Astrocyte (in vitro differentiated cells and primary cell): ENCODE results near the gene SPOCK2. TPM values are rescaled to one million over a fixed set of nuclear protein-coding genes. Genes with fewer than 3 reads are reported as not detected.

Experiments
- DNase-seq: peaks from one replicate; pipeline ENCODE4 v3.0.0-alpha.2; 2010; ENCODE audit warnings: low read depth
- FAIRE-seq: peaks from 2 replicates; lab custom pipeline; 2011; peaks lifted over from hg19 to GRCh38; lab: Jason Lieb, UNC
- H2AFZ ChIP-seq: 2 replicates; pipeline ENCODE4 v1.6.0; 2012; ENCODE audit warnings: low read depth, low read length, inconsistent platforms
- H3K27ac ChIP-seq: 2 replicates; pipeline ENCODE4 v1.5.1; 2011; ENCODE audit warnings: low read depth, low read length, inconsistent platforms
- H3K27me3 ChIP-seq: 2 replicates; pipeline ENCODE4 v1.6.0; 2011; ENCODE audit warnings: low read length, inconsistent platforms; ENCODE audit not compliant: insufficient read depth
- H3K36me3 ChIP-seq: 2 replicates; pipeline ENCODE4 v1.5.1; 2011; ENCODE audit warnings: low read length, inconsistent platforms; ENCODE audit not compliant: insufficient read depth
- H3K4me1 ChIP-seq: 2 replicates; pipeline ENCODE4 v1.5.1; 2011; ENCODE audit warnings: low read length, inconsistent platforms; ENCODE audit not compliant: insufficient read depth
- H3K4me2 ChIP-seq: 2 replicates; pipeline ENCODE4 v1.6.0; 2012; ENCODE audit warnings: low read length, inconsistent platforms
- H3K4me3 ChIP-seq: 2 replicates; pipeline ENCODE4 v1.5.1; 2011; ENCODE audit warnings: low read depth, mild to moderate bottlenecking, low read length, inconsistent platforms; ENCODE audit not compliant: insufficient read depth
- H3K79me2 ChIP-seq: 2 replicates; pipeline ENCODE4 v1.6.0; 2012; ENCODE audit warnings: mild to moderate bottlenecking, low read length, inconsistent platforms; ENCODE audit not compliant: insufficient read depth
- H3K9ac ChIP-seq: 2 replicates; pipeline ENCODE4 v1.6.0; 2012; ENCODE audit warnings: mild to moderate bottlenecking, low read length, inconsistent platforms
- H3K9me3 ChIP-seq: 2 replicates; pipeline ENCODE4 v1.5.1; 2012; ENCODE audit warnings: low read depth, mild to moderate bottlenecking, low read length, inconsistent platforms; ENCODE audit not compliant: insufficient read depth
- H4K20me1 ChIP-seq: 2 replicates; pipeline ENCODE4 v1.6.0; 2012; ENCODE audit warnings: low read length, inconsistent platforms; ENCODE audit not compliant: insufficient read depth
- H3K27ac Mint-ChIP-seq: one replicate; pipeline ENCODE4 v1.8.0; 2021; ENCODE audit warnings: mild to moderate bottlenecking, mixed read lengths; ENCODE audit not compliant: unreplicated experiment
- H3K27me3 Mint-ChIP-seq: one replicate; pipeline ENCODE4 v1.8.0; 2021; ENCODE audit warnings: low read depth, mixed read lengths; ENCODE audit not compliant: unreplicated experiment
- H3K36me3 Mint-ChIP-seq: one replicate; pipeline ENCODE4 v1.8.0; 2021; ENCODE audit warnings: low read depth, mixed read lengths; ENCODE audit not compliant: unreplicated experiment
- H3K4me1 Mint-ChIP-seq: one replicate; pipeline ENCODE4 v1.8.0; 2021; ENCODE audit warnings: low read depth, mixed read lengths; ENCODE audit not compliant: unreplicated experiment
- H3K4me3 Mint-ChIP-seq: one replicate; pipeline ENCODE4 v1.8.0; 2021; ENCODE audit warnings: mild to moderate bottlenecking, moderate library complexity, mixed read lengths; ENCODE audit not compliant: unreplicated experiment
- H3K9me3 Mint-ChIP-seq: one replicate; pipeline ENCODE4 v1.8.0; 2021; ENCODE audit warnings: mild to moderate bottlenecking, mixed read lengths; ENCODE audit not compliant: unreplicated experiment
- EZH2 ChIP-seq: IDR thresholded peaks from 2 replicates; pipeline ENCODE4 v1.6.1; 2012; ENCODE audit warnings: mild to moderate bottlenecking, low read length, inconsistent platforms; ENCODE audit not compliant: insufficient read depth
- total RNA-seq: library from RNA; stranded (reverse); gene quantifications from 2 replicates; pipeline ENCODE4 v1.2.1, GENCODE V29; 2021
- TF ChIP-seq, protein P1 (sequence below): IDR thresholded peaks from 2 replicates; pipeline ENCODE4 v1.5.1; 2011; ENCODE audit warnings: low read depth, mild to moderate bottlenecking, inconsistent platforms, low read length, moderate library complexity; ENCODE audit not compliant: insufficient read depth

The SPOCK2 gene
- total RNA-seq, 1 donor from 2014 or later = 0.89 TPM

DNA sequence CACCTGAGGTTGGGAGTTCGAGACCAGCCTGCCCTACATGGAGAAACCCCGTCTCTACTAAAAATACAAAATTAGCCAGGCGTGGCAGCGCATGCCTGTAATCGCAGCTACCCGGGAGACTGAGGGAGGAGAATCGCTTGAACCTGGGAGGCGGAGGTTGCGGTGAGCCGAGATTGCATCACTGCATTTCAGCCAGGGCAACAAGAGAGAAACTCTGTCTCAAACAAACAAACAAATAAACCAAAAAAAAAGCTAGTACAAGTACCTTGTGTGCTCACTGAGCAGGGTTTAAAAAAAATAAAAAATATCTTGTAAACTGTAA lies 11.2 kb upstream of the SPOCK2 start:
- no peak overlapping the region for H3K4me2 ChIP-seq
- DNase-seq (no peak), FAIRE-seq (no peak)
- no peaks in the 10 kb centered on the region for H3K9me3 ChIP-seq
- H3K9me3 Mint-ChIP-seq = no peaks in the 10 kb centered on the region
- peaks cover 31% of the 10 kb centered on the region for H3K4me1 Mint-ChIP-seq
- peaks cover 17% of the 10 kb centered on the region for H3K36me3 Mint-ChIP-seq
- peaks cover 3% of the 10 kb centered on the region for H3K36me3 ChIP-seq
- peaks cover 15% of the 10 kb centered on the region for H4K20me1 ChIP-seq
- no peak overlapping the region for H2AFZ ChIP-seq
- peaks cover 2% of the 10 kb centered on the region for H3K27me3 ChIP-seq
- H3K4me3 Mint-ChIP-seq = no peak overlapping the region
- TF ChIP-seq EZH2 = no peak
- TF ChIP-seq, protein P1, sequence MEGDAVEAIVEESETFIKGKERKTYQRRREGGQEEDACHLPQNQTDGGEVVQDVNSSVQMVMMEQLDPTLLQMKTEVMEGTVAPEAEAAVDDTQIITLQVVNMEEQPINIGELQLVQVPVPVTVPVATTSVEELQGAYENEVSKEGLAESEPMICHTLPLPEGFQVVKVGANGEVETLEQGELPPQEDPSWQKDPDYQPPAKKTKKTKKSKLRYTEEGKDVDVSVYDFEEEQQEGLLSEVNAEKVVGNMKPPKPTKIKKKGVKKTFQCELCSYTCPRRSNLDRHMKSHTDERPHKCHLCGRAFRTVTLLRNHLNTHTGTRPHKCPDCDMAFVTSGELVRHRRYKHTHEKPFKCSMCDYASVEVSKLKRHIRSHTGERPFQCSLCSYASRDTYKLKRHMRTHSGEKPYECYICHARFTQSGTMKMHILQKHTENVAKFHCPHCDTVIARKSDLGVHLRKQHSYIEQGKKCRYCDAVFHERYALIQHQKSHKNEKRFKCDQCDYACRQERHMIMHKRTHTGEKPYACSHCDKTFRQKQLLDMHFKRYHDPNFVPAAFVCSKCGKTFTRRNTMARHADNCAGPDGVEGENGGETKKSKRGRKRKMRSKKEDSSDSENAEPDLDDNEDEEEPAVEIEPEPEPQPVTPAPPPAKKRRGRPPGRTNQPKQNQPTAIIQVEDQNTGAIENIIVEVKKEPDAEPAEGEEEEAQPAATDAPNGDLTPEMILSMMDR = no peak
- H3K9ac ChIP-seq = no peak overlapping the region
- H3K4me3 ChIP-seq = no peak overlapping the region
- no peak overlapping the region for H3K27ac ChIP-seq
- H3K27me3 Mint-ChIP-seq = no peaks in the 10 kb centered on the region
- H3K4me1 ChIP-seq = peaks cover 26% of the 10 kb centered on the region
- no peak overlapping the region for H3K27ac Mint-ChIP-seq
- H3K79me2 ChIP-seq = no peaks in the 10 kb centered on the region

DNA sequence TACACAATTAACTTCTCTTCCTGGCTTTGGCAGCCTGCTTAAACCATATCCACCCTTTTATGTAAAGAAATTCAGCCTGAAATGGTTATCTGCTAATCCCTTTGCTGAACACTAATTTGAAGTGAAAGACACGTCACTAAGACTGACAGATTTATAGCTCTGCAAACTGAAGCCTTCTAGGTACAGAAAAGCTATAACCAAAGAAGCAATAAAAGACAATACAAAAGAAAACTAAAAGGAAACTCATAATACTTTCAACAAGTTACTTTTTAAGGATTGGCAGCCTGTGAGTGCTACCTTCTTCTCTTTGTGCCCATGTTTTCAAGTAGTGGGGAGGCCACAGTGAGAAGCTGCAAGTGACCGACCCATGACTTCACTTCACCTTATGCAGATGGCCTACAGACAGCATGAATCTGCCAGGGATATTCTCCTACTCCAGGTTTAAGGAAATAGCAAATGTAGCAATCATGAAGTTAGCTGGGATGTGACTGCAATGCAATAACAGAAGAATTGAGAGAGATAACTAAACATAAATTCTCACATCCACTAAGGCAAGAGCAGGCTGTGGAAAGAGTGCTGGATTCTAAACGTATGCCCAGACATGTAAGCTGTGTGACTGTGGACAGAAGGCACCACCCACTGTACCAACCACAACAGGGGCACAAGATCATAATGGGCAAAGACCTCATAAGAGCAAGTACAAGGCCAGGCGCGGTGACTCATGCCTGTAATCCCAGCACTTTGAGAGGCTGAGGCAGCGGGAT lies 10.7 kb upstream of the SPOCK2 start:
- peaks cover 15% of the 10 kb centered on the region for H4K20me1 ChIP-seq
- Mint-ChIP-seq H3K27ac (no peak overlapping the region), H3K4me3 (no peak overlapping the region), H3K4me1 (peaks cover 32% of the 10 kb centered on the region), H3K27me3 (no peaks in the 10 kb centered on the region), H3K36me3 (peaks cover 17% of the 10 kb centered on the region), H3K9me3 (no peaks in the 10 kb centered on the region)
- TF ChIP-seq EZH2 = no peak
- TF ChIP-seq, protein P1 = no peak
- no peak overlapping the region for H3K4me2 ChIP-seq
- no peak overlapping the region for H3K9ac ChIP-seq
- FAIRE-seq (no peak), DNase-seq (no peak)
- H3K27me3 ChIP-seq = peaks cover 7% of the 10 kb centered on the region
- no peaks in the 10 kb centered on the region for H3K79me2 ChIP-seq
- peaks cover 3% of the 10 kb centered on the region for H3K36me3 ChIP-seq
- peaks cover 26% of the 10 kb centered on the region for H3K4me1 ChIP-seq
- H3K27ac ChIP-seq = no peak overlapping the region
- no peaks in the 10 kb centered on the region for H3K9me3 ChIP-seq
- no peak overlapping the region for H3K4me3 ChIP-seq
- H2AFZ ChIP-seq = no peak overlapping the region

DNA sequence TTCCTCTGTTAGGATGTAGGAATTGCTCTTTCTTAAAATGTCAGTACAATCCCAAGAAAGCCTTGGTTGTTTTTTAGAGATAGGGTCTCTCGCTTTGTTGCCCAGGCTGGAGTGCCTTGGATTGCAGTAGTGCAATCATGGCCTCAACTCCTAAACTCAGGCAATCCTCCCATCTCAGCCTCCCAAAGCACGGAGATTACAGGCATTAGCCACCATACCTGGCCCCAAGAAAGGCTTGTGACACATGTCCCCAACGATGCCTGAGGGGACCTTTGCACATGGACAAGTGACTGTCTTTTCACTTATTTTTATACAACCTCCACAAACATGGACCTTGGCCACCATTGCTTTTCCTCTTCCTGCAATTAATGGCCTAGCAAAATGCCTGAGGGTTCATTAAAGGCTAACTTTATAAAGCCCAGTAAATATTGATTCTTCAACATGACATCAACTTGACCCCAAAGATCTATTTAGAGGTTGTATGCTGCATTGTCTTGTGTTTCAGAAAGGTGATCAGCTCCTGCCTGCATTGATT lies 10.0 kb upstream of the SPOCK2 start:
- Mint-ChIP-seq H3K4me3 (no peak overlapping the region), H3K27me3 (no peaks in the 10 kb centered on the region), H3K9me3 (no peaks in the 10 kb centered on the region), H3K4me1 (peaks cover 32% of the 10 kb centered on the region), H3K36me3 (peaks cover 14% of the 10 kb centered on the region), H3K27ac (no peak overlapping the region)
- H3K36me3 ChIP-seq = peaks cover 3% of the 10 kb centered on the region
- TF ChIP-seq, protein P1 = no peak
- no peak for TF ChIP-seq EZH2
- no peak overlapping the region for H3K27ac ChIP-seq
- peaks cover 10% of the 10 kb centered on the region for H3K27me3 ChIP-seq
- no peak for DNase-seq
- peak overlapping the region; percentile 23 for H3K4me2 ChIP-seq
- no peak overlapping the region for H3K9ac ChIP-seq
- H3K4me1 ChIP-seq = peaks cover 26% of the 10 kb centered on the region
- no peak for FAIRE-seq
- no peak overlapping the region for H2AFZ ChIP-seq
- H3K4me3 ChIP-seq = no peak overlapping the region
- no peaks in the 10 kb centered on the region for H3K79me2 ChIP-seq
- peaks cover 15% of the 10 kb centered on the region for H4K20me1 ChIP-seq
- no peaks in the 10 kb centered on the region for H3K9me3 ChIP-seq
